ENCODE results near the gene TAOK3. TPM values are rescaled to one million over a fixed set of nuclear protein-coding genes. Genes with fewer than 3 reads are reported as not detected.

TAOK3 gene
- total RNA-seq, 4 donors from 2014 or later = 91.2 to 111 (median 93.2) TPM

DNA sequence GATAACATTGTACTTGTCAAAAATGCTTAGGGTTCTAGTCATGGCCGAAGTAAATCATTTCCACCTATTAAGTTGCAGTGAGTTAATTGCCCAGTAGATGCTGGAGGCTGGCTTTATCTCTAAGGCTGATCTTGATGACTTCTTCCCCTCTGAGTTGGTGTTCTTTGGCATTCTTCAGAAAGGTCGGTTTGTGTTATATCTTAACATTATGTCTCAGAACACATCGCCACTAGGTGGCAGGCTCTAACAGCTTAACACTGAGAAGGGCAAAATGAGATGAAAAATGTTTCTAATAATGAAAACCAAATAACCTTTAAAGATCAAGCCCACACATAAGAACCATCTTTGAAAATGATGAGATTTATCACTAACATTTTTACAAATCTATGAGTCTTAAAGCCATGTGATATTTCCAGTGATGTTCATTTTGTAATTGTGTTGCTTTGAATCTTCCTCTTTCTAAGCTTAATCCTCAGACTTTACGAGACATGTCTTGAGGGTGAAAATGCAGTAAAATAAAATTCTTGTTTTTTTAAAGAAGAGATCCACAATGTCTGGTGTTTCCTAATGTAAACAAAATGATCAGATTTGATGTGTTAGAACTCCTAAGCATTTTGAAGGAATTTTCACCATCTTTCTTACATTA is 32.3 kb upstream of the TAOK3 start:
- H3K4me3 ChIP-seq = no peak overlapping the region
- H3K27me3 ChIP-seq = no peaks in the 10 kb centered on the region
- H3K4me1 ChIP-seq = no peaks in the 10 kb centered on the region
- no peak overlapping the region for H3K27ac ChIP-seq
- TF ChIP-seq, protein P1, sequence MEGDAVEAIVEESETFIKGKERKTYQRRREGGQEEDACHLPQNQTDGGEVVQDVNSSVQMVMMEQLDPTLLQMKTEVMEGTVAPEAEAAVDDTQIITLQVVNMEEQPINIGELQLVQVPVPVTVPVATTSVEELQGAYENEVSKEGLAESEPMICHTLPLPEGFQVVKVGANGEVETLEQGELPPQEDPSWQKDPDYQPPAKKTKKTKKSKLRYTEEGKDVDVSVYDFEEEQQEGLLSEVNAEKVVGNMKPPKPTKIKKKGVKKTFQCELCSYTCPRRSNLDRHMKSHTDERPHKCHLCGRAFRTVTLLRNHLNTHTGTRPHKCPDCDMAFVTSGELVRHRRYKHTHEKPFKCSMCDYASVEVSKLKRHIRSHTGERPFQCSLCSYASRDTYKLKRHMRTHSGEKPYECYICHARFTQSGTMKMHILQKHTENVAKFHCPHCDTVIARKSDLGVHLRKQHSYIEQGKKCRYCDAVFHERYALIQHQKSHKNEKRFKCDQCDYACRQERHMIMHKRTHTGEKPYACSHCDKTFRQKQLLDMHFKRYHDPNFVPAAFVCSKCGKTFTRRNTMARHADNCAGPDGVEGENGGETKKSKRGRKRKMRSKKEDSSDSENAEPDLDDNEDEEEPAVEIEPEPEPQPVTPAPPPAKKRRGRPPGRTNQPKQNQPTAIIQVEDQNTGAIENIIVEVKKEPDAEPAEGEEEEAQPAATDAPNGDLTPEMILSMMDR (IDR thresholded peaks at IDR 0.05) = peak; percentile 47 to 79 (median 70)
- no peak for TF ChIP-seq POLR2A (IDR thresholded peaks at IDR 0.05)
- no peaks in the 10 kb centered on the region for H3K9me3 ChIP-seq
- peaks cover 0 to 82% (median 0%) of the 10 kb centered on the region in 3 donors for H3K36me3 ChIP-seq
- DNase-seq = peak in 2 of 3 donors; percentile 67 to 82

DNA sequence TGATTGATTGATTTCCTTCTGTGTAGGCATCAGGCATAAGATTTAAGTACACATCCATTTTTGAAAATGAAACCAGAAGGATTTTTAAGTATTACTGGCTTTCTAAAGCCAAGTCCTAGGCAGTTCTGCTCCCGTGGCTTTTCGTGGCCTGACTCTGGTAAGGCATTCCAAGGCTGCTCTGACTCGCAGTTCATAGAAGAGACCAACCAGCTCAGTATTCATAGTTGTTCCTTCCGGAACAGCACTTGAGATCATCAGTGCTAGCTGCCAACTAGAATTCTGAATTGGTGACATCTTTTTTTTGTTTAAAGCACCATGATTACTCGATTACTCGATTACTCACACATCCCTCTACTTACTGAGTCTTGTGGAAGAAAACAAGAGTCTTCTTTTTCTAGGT is 29.5 kb upstream of the TAOK3 start:
- no peak for DNase-seq
- no peaks in the 10 kb centered on the region for H3K9me3 ChIP-seq
- H3K4me1 ChIP-seq = no peaks in the 10 kb centered on the region
- TF ChIP-seq, protein P1 (IDR thresholded peaks at IDR 0.05) = no peak
- TF ChIP-seq POLR2A (IDR thresholded peaks at IDR 0.05) = no peak
- no peaks in the 10 kb centered on the region for H3K27me3 ChIP-seq
- H3K36me3 ChIP-seq = peaks cover 0 to 88% (median 0%) of the 10 kb centered on the region in 3 donors
- no peak overlapping the region for H3K27ac ChIP-seq
- H3K4me3 ChIP-seq = no peak overlapping the region

DNA sequence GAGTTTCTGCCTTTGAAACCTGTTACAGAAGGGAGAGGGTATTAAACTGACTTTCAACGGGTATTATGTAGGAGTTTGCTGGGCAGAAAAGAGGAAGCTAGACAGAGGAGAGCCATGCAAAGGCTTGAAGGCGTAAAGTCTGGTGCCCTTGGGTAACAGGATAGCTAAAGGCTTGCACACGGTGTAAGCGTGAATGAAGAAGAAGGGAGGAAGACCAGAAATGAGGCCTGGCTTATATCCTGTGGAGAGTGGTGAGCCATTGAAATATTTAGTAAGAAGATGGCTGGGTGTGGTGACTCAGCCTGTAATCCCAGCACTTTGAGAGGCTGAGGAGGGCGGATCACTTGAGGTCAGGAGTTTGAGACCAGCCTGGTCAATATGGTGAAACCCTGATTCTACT is 26.2 kb upstream of the TAOK3 start:
- Histone ChIP-seq H3K27me3 (no peaks in the 10 kb centered on the region), H3K4me1 (no peaks in the 10 kb centered on the region), H3K36me3 (peaks cover 0 to 95% (median 0%) of the 10 kb centered on the region in 3 donors), H3K4me3 (no peak overlapping the region), H3K9me3 (no peaks in the 10 kb centered on the region), H3K27ac (no peak overlapping the region)
- TF ChIP-seq, protein P1 (IDR thresholded peaks at IDR 0.05) = no peak
- TF ChIP-seq POLR2A (IDR thresholded peaks at IDR 0.05) = no peak
- DNase-seq = no peak

- no peak for DNase-seq
- peaks cover 0 to 95% (median 0%) of the 10 kb centered on the region in 3 donors for H3K36me3 ChIP-seq
- TF ChIP-seq, protein P1 (IDR thresholded peaks at IDR 0.05) = no peak
- TF ChIP-seq POLR2A (IDR thresholded peaks at IDR 0.05) = no peak
- no peaks in the 10 kb centered on the region for H3K27me3 ChIP-seq
- H3K4me1 ChIP-seq = no peaks in the 10 kb centered on the region
- no peak overlapping the region for H3K27ac ChIP-seq
- no peaks in the 10 kb centered on the region for H3K9me3 ChIP-seq
- no peak overlapping the region for H3K4me3 ChIP-seq
Measured at GRCh38 chr12:118398524-118398923, 25.8 kb upstream of the TAOK3 start.

DNA sequence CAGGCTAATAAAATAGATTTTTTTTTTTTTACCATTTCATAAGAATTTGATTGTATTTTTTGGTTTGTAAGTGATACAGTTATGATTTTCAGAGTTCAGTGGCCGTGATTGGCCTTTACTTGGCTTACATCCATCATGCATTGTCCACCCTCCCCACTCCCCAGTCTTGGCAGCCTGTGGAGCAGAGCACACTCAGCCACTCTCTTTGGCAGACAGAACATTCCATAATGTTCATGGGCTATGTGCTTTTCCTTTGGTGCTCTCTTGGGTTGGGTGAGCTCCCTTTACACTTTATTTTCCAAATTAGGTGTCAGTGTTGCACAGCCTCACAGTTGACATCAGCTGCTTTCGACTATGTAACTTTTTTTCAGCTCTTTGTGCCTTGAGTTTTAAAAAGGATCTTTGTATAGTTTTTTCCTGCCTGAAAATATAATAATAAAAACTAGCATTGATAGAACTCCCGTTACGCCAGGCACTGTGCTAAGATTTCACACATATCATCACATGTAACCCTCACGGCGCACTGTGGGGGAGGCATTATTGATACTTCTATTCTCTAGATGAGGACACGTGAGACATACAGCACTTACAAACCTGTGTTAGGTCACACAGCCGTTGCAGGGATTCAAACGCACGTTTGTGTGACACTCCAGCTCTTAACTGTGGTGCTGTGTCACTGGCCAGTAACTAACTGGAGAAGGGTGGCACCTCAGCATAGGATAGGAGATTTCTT is 25.2 kb upstream of the TAOK3 start:
- no peak overlapping the region for H3K27ac ChIP-seq
- H3K36me3 ChIP-seq = peaks cover 0 to 92% (median 0%) of the 10 kb centered on the region in 3 donors

More for the DNA sequence above, 25.2 kb upstream of the TAOK3 start:
- Histone ChIP-seq H3K4me3 (no peak overlapping the region), H3K4me1 (no peaks in the 10 kb centered on the region), H3K9me3 (no peaks in the 10 kb centered on the region), H3K27me3 (no peaks in the 10 kb centered on the region)
- no peak for DNase-seq
- TF ChIP-seq POLR2A (IDR thresholded peaks at IDR 0.05) = no peak
- TF ChIP-seq, protein P1 (IDR thresholded peaks at IDR 0.05) = no peak

All from Peyer's patch (tissue), 4 donors.